Chondrocyte (in vitro differentiated cells): Measurements from ENCODE around the gene PIK3R1. TPM values are rescaled to one million over a fixed set of nuclear protein-coding genes. Genes with fewer than 3 reads are reported as not detected.

ENCODE experiments used
- DNase-seq: peaks from one replicate; pipeline ENCODE4 v3.0.0; 2021; ENCODE audit warnings: mixed read lengths, low spot score
- H3K27ac Mint-ChIP-seq: one replicate; pipeline ENCODE4 v1.8.0; 2021; ENCODE audit warnings: mild to moderate bottlenecking, moderate library complexity, mixed read lengths; ENCODE audit not compliant: unreplicated experiment
- H3K27me3 Mint-ChIP-seq: 2 replicates; pipeline ENCODE4 v1.8.0; 2021; ENCODE audit warnings: low read depth, mixed read lengths
- H3K36me3 Mint-ChIP-seq: 2 replicates; pipeline ENCODE4 v1.8.0; 2021; ENCODE audit warnings: low read depth, mixed read lengths
- H3K4me1 Mint-ChIP-seq: 2 replicates; pipeline ENCODE4 v1.8.0; 2021; ENCODE audit warnings: low read depth, mild to moderate bottlenecking, mixed read lengths
- H3K4me3 Mint-ChIP-seq: one replicate; pipeline ENCODE4 v1.8.0; 2021; ENCODE audit warnings: mild to moderate bottlenecking, moderate library complexity, mixed read lengths; ENCODE audit not compliant: unreplicated experiment
- H3K9me3 Mint-ChIP-seq: 2 replicates; pipeline ENCODE4 v1.8.0; 2021; ENCODE audit warnings: low read depth, mixed read lengths
- CTCF ChIP-seq: fragments of 200-600 bp; sonication (generic); IDR thresholded peaks from 2 replicates; pipeline ENCODE4 v1.5.0; 2021; ENCODE audit warnings: antibody characterized with exemption, mild to moderate bottlenecking, moderate library complexity
- total RNA-seq: library from RNA; stranded (reverse); gene quantifications from 3 replicates; pipeline ENCODE4 v1.2.1, GENCODE V29; 2021

PIK3R1 gene
- total RNA-seq, 1 donor from 2014 or later: 60.7 TPM

- H3K27me3 Mint-ChIP-seq: no peaks in the 10 kb centered on the region
- peak; percentile 16 for TF ChIP-seq CTCF
- peak overlapping the region; percentile 48 for H3K4me3 Mint-ChIP-seq
- H3K27ac Mint-ChIP-seq: peak overlapping the region; percentile 72
- DNase-seq: no peak
- H3K4me1 Mint-ChIP-seq: peaks cover 77% of the 10 kb centered on the region
- peaks cover 32% of the 10 kb centered on the region for H3K36me3 Mint-ChIP-seq
- no peaks in the 10 kb centered on the region for H3K9me3 Mint-ChIP-seq
Measured at GRCh38 chr5:68292316-68292715, 76.8 kb downstream of the PIK3R1 start.

- Mint-ChIP-seq H3K4me1 (peaks cover 79% of the 10 kb centered on the region), H3K4me3 (no peak overlapping the region), H3K9me3 (no peaks in the 10 kb centered on the region), H3K36me3 (peaks cover 40% of the 10 kb centered on the region), H3K27ac (peak overlapping the region; percentile 38), H3K27me3 (no peaks in the 10 kb centered on the region)
- DNase-seq: no peak
- TF ChIP-seq CTCF: no peak
Measured at GRCh38 chr5:68295772-68296171, 80.2 kb downstream of the PIK3R1 start.

GRCh38 chr5:68296895-68297294, 81.3 kb downstream of the PIK3R1 start:
- H3K9me3 Mint-ChIP-seq: no peaks in the 10 kb centered on the region
- no peaks in the 10 kb centered on the region for H3K27me3 Mint-ChIP-seq
- H3K4me3 Mint-ChIP-seq: no peak overlapping the region
- peak overlapping the region; percentile 28 for H3K27ac Mint-ChIP-seq
- TF ChIP-seq CTCF: no peak
- DNase-seq: no peak
- peaks cover 42% of the 10 kb centered on the region for H3K36me3 Mint-ChIP-seq
- H3K4me1 Mint-ChIP-seq: peaks cover 72% of the 10 kb centered on the region

- Mint-ChIP-seq H3K27ac (no peak overlapping the region), H3K36me3 (peaks cover 46% of the 10 kb centered on the region), H3K27me3 (no peaks in the 10 kb centered on the region), H3K9me3 (no peaks in the 10 kb centered on the region), H3K4me3 (no peak overlapping the region), H3K4me1 (peaks cover 67% of the 10 kb centered on the region)
- no peak for TF ChIP-seq CTCF
- DNase-seq: no peak
Measured at GRCh38 chr5:68297656-68298055, 82.1 kb downstream of the PIK3R1 start.

GRCh38 chr5:68298479-68298878, 82.9 kb downstream of the PIK3R1 start:
- DNase-seq: no peak
- H3K27ac Mint-ChIP-seq: peak overlapping the region; percentile 53
- H3K4me3 Mint-ChIP-seq: no peak overlapping the region
- H3K36me3 Mint-ChIP-seq: peaks cover 46% of the 10 kb centered on the region
- H3K27me3 Mint-ChIP-seq: no peaks in the 10 kb centered on the region
- no peak for TF ChIP-seq CTCF
- peaks cover 68% of the 10 kb centered on the region for H3K4me1 Mint-ChIP-seq
- no peaks in the 10 kb centered on the region for H3K9me3 Mint-ChIP-seq
